ENCODE measurements around the gene IFITM10. TPM values are rescaled to one million over a fixed set of nuclear protein-coding genes. Genes with fewer than 3 reads are reported as not detected.
"Not testable (repeated sequence)": the region's sequence is repeated elsewhere in the genome, so short reads cannot be mapped to it uniquely, and the experiment has no call there.

IFITM10 gene
- polyA plus RNA-seq, 1 donor: 0.81 TPM

GRCh38 chr11:1691878-1692707 lies 58.3 kb downstream of the IFITM10 start:
- DNase-seq (ENCODE audit: low read depth): no peak

- no peak for DNase-seq (ENCODE audit: low read depth)
Measured at GRCh38 chr11:1691026-1691877, 59.1 kb downstream of the IFITM10 start.

GRCh38 chr11:1690167-1691025 lies 60.0 kb downstream of the IFITM10 start:
- no peak for DNase-seq (ENCODE audit: low read depth)

- DNase-seq (ENCODE audit: low read depth): not testable (repeated sequence)
Measured at GRCh38 chr11:1689250-1690166, 60.9 kb downstream of the IFITM10 start.

- not testable (repeated sequence) for DNase-seq (ENCODE audit: low read depth)
Measured at GRCh38 chr11:1688336-1688947, 62.0 kb downstream of the IFITM10 start.

GRCh38 chr11:1686220-1686619 lies 64.2 kb downstream of the IFITM10 start:
- DNase-seq (ENCODE audit: low read depth): not testable (repeated sequence)

- not testable (repeated sequence) for DNase-seq (ENCODE audit: low read depth)
Measured at GRCh38 chr11:1684886-1685874, 65.2 kb downstream of the IFITM10 start.

GRCh38 chr11:1683904-1684572 lies 66.4 kb downstream of the IFITM10 start:
- not testable (repeated sequence) for DNase-seq (ENCODE audit: low read depth)

GRCh38 chr11:1683216-1683615 lies 67.2 kb downstream of the IFITM10 start:
- not testable (repeated sequence) for DNase-seq (ENCODE audit: low read depth)

Other genes with a start within 250 kb of the IFITM10 start
- gene DUSP8, start 178.3 kb downstream of the IFITM10 start, polyA plus RNA-seq (ENCODE audit: insufficient read length): 37.3 TPM
- 2.5 TPM for gene KRTAP5-1, start 165.3 kb downstream of the IFITM10 start, polyA plus RNA-seq (ENCODE audit: insufficient read length)
- gene KRTAP5-2, start 152.3 kb downstream of the IFITM10 start, polyA plus RNA-seq (ENCODE audit: insufficient read length): 0.38 TPM
- gene KRTAP5-3, start 142.1 kb downstream of the IFITM10 start, polyA plus RNA-seq (ENCODE audit: insufficient read length): not detected
- not detected for gene KRTAP5-4, start 128.5 kb downstream of the IFITM10 start, polyA plus RNA-seq (ENCODE audit: insufficient read length)
- gene KRTAP5-5, start 120.8 kb downstream of the IFITM10 start, polyA plus RNA-seq (ENCODE audit: insufficient read length): not detected
- 0.71 TPM for gene KRTAP5-6, start 53.4 kb downstream of the IFITM10 start, polyA plus RNA-seq (ENCODE audit: insufficient read length)
- 80.6 TPM for gene CTSD, start 13.3 kb upstream of the IFITM10 start, polyA plus RNA-seq (ENCODE audit: insufficient read length)
- 0.54 TPM for gene SYT8, start 84.4 kb upstream of the IFITM10 start, polyA plus RNA-seq (ENCODE audit: insufficient read length)
- 3,886 TPM for gene TNNI2, start 88.4 kb upstream of the IFITM10 start, polyA plus RNA-seq (ENCODE audit: insufficient read length)
- gene LSP1, start 102.5 kb upstream of the IFITM10 start, polyA plus RNA-seq (ENCODE audit: insufficient read length): 54.4 TPM
- 6.3 TPM for gene PRR33, start 141.3 kb upstream of the IFITM10 start, polyA plus RNA-seq (ENCODE audit: insufficient read length)
- gene TNNT3, start 169.1 kb upstream of the IFITM10 start, polyA plus RNA-seq (ENCODE audit: insufficient read length): 9,432 TPM
- gene MRPL23, start 196.7 kb upstream of the IFITM10 start, polyA plus RNA-seq (ENCODE audit: insufficient read length): 78.4 TPM
- 12,528 TPM for gene H19, start 247.2 kb upstream of the IFITM10 start, polyA plus RNA-seq (ENCODE audit: insufficient read length)